ENCODE measurements around the gene SPTBN4.

Gene SPTBN4

GRCh38 chr19:40605216-40605971, 138.6 kb downstream of the SPTBN4 start:
- peak; percentile 91 for DNase-seq

GRCh38 chr19:40607311-40608239, 140.8 kb downstream of the SPTBN4 start:
- DNase-seq, result no peak

GRCh38 chr19:40608240-40608621, 141.4 kb downstream of the SPTBN4 start:
- DNase-seq, result no peak

- no peak for DNase-seq
These were observed 142.2 kb downstream of the SPTBN4 start for GRCh38 chr19:40608957-40609356.

- DNase-seq, result peak; percentile 89
These were observed 143.0 kb downstream of the SPTBN4 start for GRCh38 chr19:40609561-40610395.

GRCh38 chr19:40610396-40611064, 143.7 kb downstream of the SPTBN4 start:
- DNase-seq, result peak; percentile 74

- DNase-seq, result no peak
These were observed 144.3 kb downstream of the SPTBN4 start for GRCh38 chr19:40611096-40611495.

GRCh38 chr19:40611900-40612698, 145.3 kb downstream of the SPTBN4 start:
- no peak for DNase-seq

GRCh38 chr19:40612831-40613689, 146.3 kb downstream of the SPTBN4 start:
- DNase-seq, result peak; percentile 76

GRCh38 chr19:40613690-40614621, 147.2 kb downstream of the SPTBN4 start:
- peak; percentile 86 for DNase-seq

- DNase-seq, result peak; percentile 84
These were observed 148.0 kb downstream of the SPTBN4 start for GRCh38 chr19:40614622-40615411.

- no peak for DNase-seq
These were observed 149.4 kb downstream of the SPTBN4 start for GRCh38 chr19:40616178-40616577.

GRCh38 chr19:40616941-40617340, 150.1 kb downstream of the SPTBN4 start:
- no peak for DNase-seq

GRCh38 chr19:40617961-40618360, 151.2 kb downstream of the SPTBN4 start:
- no peak for DNase-seq

GRCh38 chr19:40619333-40620160, 152.7 kb downstream of the SPTBN4 start:
- DNase-seq, result no peak

GRCh38 chr19:40620161-40620485, 153.3 kb downstream of the SPTBN4 start:
- no peak for DNase-seq

- no peak for DNase-seq
These were observed 154.5 kb downstream of the SPTBN4 start for GRCh38 chr19:40621283-40621682.

All from CD4-positive, alpha-beta T cell treated with Interleukin-10 for 1 hour (primary cell).